Loucy (cell line): ENCODE results near the gene CXCL10.

Experiments
- H2AFZ ChIP-seq: fragments of 200-600 bp; sonication (generic); 2 replicates; pipeline ENCODE4 v1.6.0; 2016; ENCODE audit warnings: antibody characterized with exemption, mild to moderate bottlenecking, low read length, moderate library complexity
- H3F3A ChIP-seq: fragments of 200-600 bp; 2 replicates; pipeline ENCODE4 v1.6.0; 2016; ENCODE audit warnings: antibody characterized with exemption, low read depth, mild to moderate bottlenecking
- H3K27me3 ChIP-seq: fragments of 200-600 bp; sonication (generic); 2 replicates; pipeline ENCODE4 v1.6.1; 2014; ENCODE audit warnings: low read length, mild to moderate bottlenecking; ENCODE audit not compliant: insufficient read depth, poor library complexity, severe bottlenecking
- H3K36me3 ChIP-seq: fragments of 200-600 bp; sonication (generic); 2 replicates; pipeline ENCODE4 v1.6.1; 2016; ENCODE audit warnings: low read length; ENCODE audit not compliant: insufficient read depth
- H3K4me1 ChIP-seq: fragments of 200-600 bp; sonication (generic); 2 replicates; pipeline ENCODE4 v1.5.1; 2014; ENCODE audit warnings: low read length, mild to moderate bottlenecking; ENCODE audit not compliant: insufficient read depth, poor library complexity, severe bottlenecking
- H3K4me2 ChIP-seq: fragments of 200-600 bp; sonication (generic); 2 replicates; pipeline ENCODE4 v1.6.0; 2014; ENCODE audit warnings: antibody characterized with exemption, low read length, low read depth, mild to moderate bottlenecking; ENCODE audit not compliant: poor library complexity, severe bottlenecking
- H3K4me3 ChIP-seq: fragments of 200-600 bp; sonication (generic); 2 replicates; pipeline ENCODE4 v1.5.1; 2014; ENCODE audit warnings: low read length, mild to moderate bottlenecking, mixed read lengths; ENCODE audit not compliant: poor library complexity, severe bottlenecking
- H3K79me2 ChIP-seq: fragments of 200-600 bp; sonication (generic); 2 replicates; pipeline ENCODE4 v1.6.1; 2014; ENCODE audit warnings: low read length; ENCODE audit not compliant: insufficient read depth
- H3K9ac ChIP-seq: fragments of 200-600 bp; sonication (generic); 2 replicates; pipeline ENCODE4 v1.6.0; 2014; ENCODE audit warnings: mild to moderate bottlenecking, low read depth, low read length, moderate library complexity; ENCODE audit not compliant: poor library complexity, severe bottlenecking
- H3K9me2 ChIP-seq: fragments of 200-600 bp; sonication (generic); replicated peaks from 2 replicates; pipeline ENCODE4 v1.6.1; 2016; ENCODE audit warnings: low read depth, low read length, mixed read lengths
- H3K9me3 ChIP-seq: fragments of 200-600 bp; sonication (generic); 2 replicates; pipeline ENCODE4 v1.6.1; 2014; ENCODE audit warnings: mild to moderate bottlenecking, antibody characterized with exemption, low read length, low read depth; ENCODE audit not compliant: insufficient read depth
- H4K20me1 ChIP-seq: fragments of 200-600 bp; sonication (generic); 2 replicates; pipeline ENCODE4 v1.6.0; 2014; ENCODE audit warnings: antibody characterized with exemption, low read length, mild to moderate bottlenecking; ENCODE audit not compliant: insufficient read depth, poor library complexity, severe bottlenecking
- EZH2phosphoT487 ChIP-seq: fragments of 200-600 bp; IDR thresholded peaks from 2 replicates; pipeline ENCODE4 v1.6.1; 2018; ENCODE audit warnings: antibody characterized with exemption, mild to moderate bottlenecking, moderate library complexity, borderline replicate concordance
- TF ChIP-seq, protein P1 (sequence below): fragments of 200-600 bp; sonication (generic); conservative IDR thresholded peaks from 2 replicates; pipeline ENCODE4 v1.5.1; 2014; ENCODE audit warnings: mild to moderate bottlenecking, antibody characterized with exemption, low read length

The CXCL10 gene

DNA sequence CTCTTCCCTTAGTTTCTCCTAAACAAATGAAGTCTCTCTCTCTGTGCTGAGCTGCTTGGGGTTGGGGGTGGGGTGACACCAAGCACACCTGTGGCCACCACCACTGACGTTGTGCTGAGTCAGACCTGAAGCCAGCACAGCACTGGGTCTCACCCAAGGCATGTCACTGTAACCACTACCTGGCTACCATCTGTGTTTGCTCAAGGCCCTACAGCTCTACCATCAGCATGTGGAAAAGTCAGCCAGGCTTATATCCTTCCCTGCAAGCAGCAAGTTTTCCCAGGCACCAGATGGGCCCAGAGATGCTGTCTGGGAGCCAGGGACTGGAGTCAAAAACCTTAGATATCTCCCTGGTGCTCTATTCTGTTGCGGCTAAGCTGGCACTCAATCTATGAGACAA is 6.9 kb downstream of the CXCL10 start:
- H3K36me3 ChIP-seq = no peaks in the 10 kb centered on the region
- H3K9me2 ChIP-seq = no peaks in the 10 kb centered on the region
- H3K4me2 ChIP-seq = no peak overlapping the region
- no peak for TF ChIP-seq EZH2phosphoT487
- TF ChIP-seq, protein P1, sequence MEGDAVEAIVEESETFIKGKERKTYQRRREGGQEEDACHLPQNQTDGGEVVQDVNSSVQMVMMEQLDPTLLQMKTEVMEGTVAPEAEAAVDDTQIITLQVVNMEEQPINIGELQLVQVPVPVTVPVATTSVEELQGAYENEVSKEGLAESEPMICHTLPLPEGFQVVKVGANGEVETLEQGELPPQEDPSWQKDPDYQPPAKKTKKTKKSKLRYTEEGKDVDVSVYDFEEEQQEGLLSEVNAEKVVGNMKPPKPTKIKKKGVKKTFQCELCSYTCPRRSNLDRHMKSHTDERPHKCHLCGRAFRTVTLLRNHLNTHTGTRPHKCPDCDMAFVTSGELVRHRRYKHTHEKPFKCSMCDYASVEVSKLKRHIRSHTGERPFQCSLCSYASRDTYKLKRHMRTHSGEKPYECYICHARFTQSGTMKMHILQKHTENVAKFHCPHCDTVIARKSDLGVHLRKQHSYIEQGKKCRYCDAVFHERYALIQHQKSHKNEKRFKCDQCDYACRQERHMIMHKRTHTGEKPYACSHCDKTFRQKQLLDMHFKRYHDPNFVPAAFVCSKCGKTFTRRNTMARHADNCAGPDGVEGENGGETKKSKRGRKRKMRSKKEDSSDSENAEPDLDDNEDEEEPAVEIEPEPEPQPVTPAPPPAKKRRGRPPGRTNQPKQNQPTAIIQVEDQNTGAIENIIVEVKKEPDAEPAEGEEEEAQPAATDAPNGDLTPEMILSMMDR = no peak
- no peaks in the 10 kb centered on the region for H4K20me1 ChIP-seq
- H3K9me3 ChIP-seq = no peaks in the 10 kb centered on the region
- H3K4me3 ChIP-seq = no peak overlapping the region
- H3K4me1 ChIP-seq = no peaks in the 10 kb centered on the region
- H3K79me2 ChIP-seq = no peaks in the 10 kb centered on the region
- H3K27me3 ChIP-seq = no peaks in the 10 kb centered on the region
- H3K9ac ChIP-seq = no peak overlapping the region
- no peak overlapping the region for H2AFZ ChIP-seq
- H3F3A ChIP-seq = no peaks in the 10 kb centered on the region

DNA sequence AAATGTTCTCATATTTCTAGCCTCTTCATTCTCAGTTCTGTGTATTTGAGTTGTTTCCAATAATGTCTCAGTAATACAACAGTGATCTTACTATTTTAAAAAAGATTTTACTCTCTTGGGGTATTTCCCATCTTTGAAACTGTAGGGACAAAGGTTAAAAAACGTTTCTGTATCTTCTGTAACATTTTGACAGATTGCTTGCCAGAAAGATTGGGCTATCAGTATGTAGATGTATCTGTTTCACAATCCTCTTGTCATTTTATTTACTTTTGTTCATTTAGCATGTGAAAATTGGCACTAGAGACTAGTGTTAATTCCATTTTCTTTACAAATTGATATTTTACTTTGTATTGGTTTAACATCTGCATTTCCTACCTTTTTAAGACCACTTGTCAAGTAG is 9.8 kb downstream of the CXCL10 start:
- no peaks in the 10 kb centered on the region for H3K27me3 ChIP-seq
- no peaks in the 10 kb centered on the region for H3K9me3 ChIP-seq
- H3K4me2 ChIP-seq = no peak overlapping the region
- H3K4me3 ChIP-seq = no peak overlapping the region
- no peaks in the 10 kb centered on the region for H4K20me1 ChIP-seq
- H3K9me2 ChIP-seq = no peaks in the 10 kb centered on the region
- no peak for TF ChIP-seq EZH2phosphoT487
- TF ChIP-seq, protein P1 = no peak
- no peaks in the 10 kb centered on the region for H3K36me3 ChIP-seq
- no peaks in the 10 kb centered on the region for H3F3A ChIP-seq
- H2AFZ ChIP-seq = no peak overlapping the region
- no peaks in the 10 kb centered on the region for H3K79me2 ChIP-seq
- H3K9ac ChIP-seq = no peak overlapping the region
- H3K4me1 ChIP-seq = no peaks in the 10 kb centered on the region

DNA sequence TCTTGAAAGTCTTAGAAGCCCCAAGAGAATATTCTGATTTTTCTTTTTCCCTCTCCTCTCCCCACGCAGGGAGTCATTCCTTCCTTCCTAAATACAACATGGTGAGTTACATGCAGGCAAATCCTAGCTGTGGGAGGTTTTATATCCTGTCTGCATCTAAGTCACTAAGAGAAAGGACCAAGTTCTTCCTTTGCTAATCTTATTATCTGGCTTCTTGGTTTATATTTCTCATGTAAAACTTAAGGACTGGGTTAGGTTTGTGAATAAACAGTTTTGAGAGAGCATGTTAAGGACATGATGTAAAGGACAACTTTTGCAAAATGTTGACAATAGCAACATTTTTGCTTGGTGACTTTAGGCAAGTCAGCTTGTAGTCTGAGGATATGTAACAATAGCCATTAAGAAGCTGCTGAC is 10.9 kb downstream of the CXCL10 start:
- Histone ChIP-seq H3K4me3 (no peak overlapping the region), H2AFZ (no peak overlapping the region), H3K9me2 (no peaks in the 10 kb centered on the region), H3K36me3 (no peaks in the 10 kb centered on the region), H3K9ac (no peak overlapping the region), H3K4me2 (no peak overlapping the region), H4K20me1 (no peaks in the 10 kb centered on the region), H3K9me3 (no peaks in the 10 kb centered on the region), H3K4me1 (no peaks in the 10 kb centered on the region), H3K27me3 (no peaks in the 10 kb centered on the region), H3F3A (no peaks in the 10 kb centered on the region), H3K79me2 (no peaks in the 10 kb centered on the region)
- TF ChIP-seq, protein P1 = no peak
- no peak for TF ChIP-seq EZH2phosphoT487
